GM23338 (cell line): ENCODE measurements around the gene JUP. TPM values are rescaled to one million over a fixed set of nuclear protein-coding genes. Genes with fewer than 3 reads are reported as not detected.
A peak's percentile ranks its signal among the peaks of the same experiment; 100 is the strongest.

ENCODE experiments used
- ATAC-seq: fragments of 200-7000 bp; cut with Tn5 transposase; 3 replicates; pipeline ENCODE4 v1.9.1; 2020
- DNase-seq: peaks from one replicate; pipeline ENCODE4 v3.0.0-alpha.2; 2015; ENCODE audit warnings: low spot score
- H2AFZ ChIP-seq: fragments of 200-600 bp; sonication (generic); 2 replicates; pipeline ENCODE4 v1.8.0; 2016; ENCODE audit warnings: antibody characterized with exemption, mild to moderate bottlenecking, moderate library complexity
- H3F3A ChIP-seq: fragments of 200-600 bp; sonication (generic); replicated peaks from 2 replicates; pipeline ENCODE4 v1.8.0; 2017; ENCODE audit warnings: antibody characterized with exemption, mixed run types, low read depth
- H3K27ac ChIP-seq: fragments of 200-600 bp; sonication (generic); 2 replicates; pipeline ENCODE4 v1.6.1; 2016; ENCODE audit warnings: low read depth
- H3K27me3 ChIP-seq: fragments of 200-600 bp; sonication (generic); 2 replicates; pipeline ENCODE4 v1.8.0; 2016; ENCODE audit warnings: mild to moderate bottlenecking, mixed run types, moderate library complexity; ENCODE audit not compliant: insufficient read depth
- H3K36me3 ChIP-seq: fragments of 200-600 bp; sonication (generic); 2 replicates; pipeline ENCODE4 v1.8.0; 2016; ENCODE audit warnings: mild to moderate bottlenecking; ENCODE audit not compliant: insufficient read depth
- H3K4me1 ChIP-seq: fragments of 200-600 bp; sonication (generic); 2 replicates; pipeline ENCODE4 v1.8.0; 2016; ENCODE audit warnings: mild to moderate bottlenecking, moderate library complexity; ENCODE audit not compliant: insufficient read depth
- H3K4me2 ChIP-seq: fragments of 200-600 bp; sonication (generic); 2 replicates; pipeline ENCODE4 v1.7.1; 2017; ENCODE audit warnings: mixed run types
- H3K4me3 ChIP-seq: fragments of 200-600 bp; sonication (generic); 2 replicates; pipeline ENCODE4 v1.6.1; 2016; ENCODE audit warnings: mixed run types
- H3K79me2 ChIP-seq: fragments of 200-600 bp; sonication (generic); replicated peaks from 2 replicates; pipeline ENCODE4 v1.8.0; 2017; ENCODE audit warnings: mild to moderate bottlenecking; ENCODE audit not compliant: insufficient read depth
- H3K9me2 ChIP-seq: fragments of 200-600 bp; sonication (generic); 2 replicates; pipeline ENCODE4 v1.8.0; 2017; ENCODE audit not compliant: insufficient read depth
- H4K20me1 ChIP-seq: fragments of 200-600 bp; sonication (generic); replicated peaks from 2 replicates; pipeline ENCODE4 v1.8.0; 2017; ENCODE audit warnings: mild to moderate bottlenecking; ENCODE audit not compliant: insufficient read depth
- H3K27ac Mint-ChIP-seq: 2 replicates; pipeline ENCODE4 v1.8.0; 2020; ENCODE audit warnings: inconsistent platforms, mild to moderate bottlenecking, moderate library complexity, mixed read lengths
- H3K27me3 Mint-ChIP-seq: 3 replicates; pipeline ENCODE4 v1.8.0; 2022; ENCODE audit warnings: low read depth, mild to moderate bottlenecking, moderate library complexity, mixed read lengths, inconsistent platforms; ENCODE audit not compliant: insufficient read depth, poor library complexity
- H3K36me3 Mint-ChIP-seq: 3 replicates; pipeline ENCODE4 v1.8.0; 2021; ENCODE audit warnings: low read depth, mild to moderate bottlenecking, inconsistent platforms, moderate library complexity, mixed read lengths
- H3K4me1 Mint-ChIP-seq: 3 replicates; pipeline ENCODE4 v1.8.0; 2020; ENCODE audit warnings: mild to moderate bottlenecking, inconsistent platforms, mixed read lengths
- H3K4me3 Mint-ChIP-seq: 3 replicates; pipeline ENCODE4 v1.8.0; 2021; ENCODE audit warnings: moderate library complexity, mild to moderate bottlenecking, inconsistent platforms, mixed read lengths
- H3K9me3 Mint-ChIP-seq: 3 replicates; pipeline ENCODE4 v1.8.0; 2020; ENCODE audit warnings: moderate library complexity, mild to moderate bottlenecking, inconsistent platforms, mixed read lengths
- CREB1 ChIP-seq: fragments of 250-450 bp; sonication (Bioruptor Pico); IDR thresholded peaks from 2 replicates; pipeline ENCODE4 v1.5.0; 2020; ENCODE audit warnings: low read depth, mild to moderate bottlenecking, moderate library complexity
- EZH2 ChIP-seq: fragments of 200-600 bp; sonication (generic); IDR thresholded peaks from one replicate; pipeline ENCODE4 v1.8.0; 2017; ENCODE audit warnings: antibody characterized with exemption, mild to moderate bottlenecking, low read depth; ENCODE audit not compliant: unreplicated experiment
- NANOG ChIP-seq: IDR thresholded peaks from 2 replicates; pipeline ENCODE4 v1.6.1; 2016; ENCODE audit warnings: antibody characterized with exemption, borderline replicate concordance
- POLR2AphosphoS5 ChIP-seq: IDR thresholded peaks from 2 replicates; pipeline ENCODE4 v1.6.1; 2016; ENCODE audit warnings: antibody characterized with exemption, low read depth
- ZNF114 ChIP-seq: fragments of 250-450 bp; sonication (Bioruptor Pico); IDR thresholded peaks from 2 replicates; pipeline ENCODE4 v1.5.0; 2020; ENCODE audit warnings: mild to moderate bottlenecking, moderate library complexity
- ZNF331 ChIP-seq: fragments of 250-450 bp; sonication (Bioruptor Pico); IDR thresholded peaks from 2 replicates; pipeline ENCODE4 v1.5.0; 2020; ENCODE audit warnings: low read depth, mild to moderate bottlenecking, moderate library complexity
- ZNF462 ChIP-seq: fragments of 250-450 bp; sonication (Bioruptor Pico); IDR thresholded peaks from 2 replicates; pipeline ENCODE4 v1.5.0; 2020; ENCODE audit warnings: mild to moderate bottlenecking, moderate library complexity
- polyA plus RNA-seq: library from polyadenylated mRNA; unstranded; fragments of >200 nt; fragmentation: Nextera tagmentation; extraction: Ambion mirVana; gene quantifications from 2 replicates; pipeline ENCODE4 v1.2.1, GENCODE V29; 2016
- total RNA-seq: library from RNA; depleted of rRNA; stranded (reverse); fragments of >200 nt; shearing (Covaris generic); gene quantifications from 2 replicates; pipeline ENCODE4 v1.2.3, GENCODE V29; 2014

Gene JUP
- total and polyA plus RNA-seq, 2 experiments from 2014 or later: 45.5 to 177 TPM

- ATAC-seq: peak; percentile 68
- Histone ChIP-seq H3K79me2 (no peaks in the 10 kb centered on the region), H3F3A (no peaks in the 10 kb centered on the region), H3K36me3 (no peaks in the 10 kb centered on the region), H3K27me3 (peaks cover 68% of the 10 kb centered on the region), H3K4me1 (peaks cover 17% of the 10 kb centered on the region), H3K4me2 (peak within 1 kb of the TSS; percentile 94), H3K9me2 (no peaks in the 10 kb centered on the region), H4K20me1 (no peaks in the 10 kb centered on the region), H2AFZ (peak within 1 kb of the TSS; percentile 98), H3K27ac (no peak within 1 kb of the TSS), H3K4me3 (peak within 1 kb of the TSS; percentile 84)
- Mint-ChIP-seq H3K4me3 (peak within 1 kb of the TSS; percentile 81), H3K4me1 (peaks cover 23% of the 10 kb centered on the region), H3K27me3 (peaks cover 67% of the 10 kb centered on the region), H3K36me3 (no peaks in the 10 kb centered on the region; the same call in 2 of the 3 replicates), H3K9me3 (no peaks in the 10 kb centered on the region), H3K27ac (no peak within 1 kb of the TSS)
- TF ChIP-seq NANOG: no peak
- peak; percentile 26 for TF ChIP-seq EZH2
- TF ChIP-seq ZNF462 (CRISPR knock-in tag): no peak
- TF ChIP-seq CREB1: no peak
- peak; percentile 98 for TF ChIP-seq POLR2AphosphoS5
- TF ChIP-seq ZNF114 (CRISPR knock-in tag): peak; percentile 76; the same call in 1 of the 2 replicates
- no peak for TF ChIP-seq ZNF331 (CRISPR knock-in tag)
- peak; percentile 76 for DNase-seq
Measured at GRCh38 chr17:41734139-41734948, 52.2 kb downstream of the JUP start, which contains the start of gene HAP1. Gene HAP1, minus strand, starts transcription at chr17:41734643. Its CDS starts 9 bp downstream, at chr17:41734634.
